Heart left ventricle (tissue), 13 donors: ENCODE measurements around the gene MLKL.
"Not testable (repeated sequence)": the region's sequence is repeated elsewhere in the genome, so short reads cannot be mapped to it uniquely, and the experiment has no call there.

Source experiments
- CTCF ChIP-seq, 12 donors: fragments of 200-600 bp; sonication (generic) in 4 of 12; IDR thresholded peaks; one replicate each; pipeline versions ENCODE4 v1.5.0 to v1.8.0; 2018 to 2022; ENCODE audit warnings: antibody characterized with exemption in 12 of 12, mild to moderate bottlenecking in 5 of 12
- POLR2A ChIP-seq, 2 donors: fragments of 450-650 bp; IDR thresholded peaks; one replicate each; pipeline ENCODE4 v1.6.1; 2017; ENCODE audit warnings: antibody characterized with exemption in 2 of 2, mild to moderate bottlenecking in 2 of 2, moderate library complexity in 2 of 2
- donor health status: ischemic (EF 13 %, LVEDD 7.1; RV severe dilation, severe dysfunction).
- donor health status: DM: no; HTN: yes; CAD: no.
- donor health status: DM: no; HTN: no; CAD: no.
- donor health status: ischemic (EF 25% LVEDD 6.9; RV normal size, moderate dysfunction).
- donor health status: ischemic (EF 25% LVEDD 5.7; RV mildly dilated, moderate dysfunction).
- donor health status: ischemic (EF 35%, LVEDD 5.7; RV mildly dilated, moderate dysfunction).
- donor health status: nonischemic (EF 11% LVEDD 7.7; RV severe dilation, severe dysfunction).
- donor health status: DM: yes; HTN: yes; CAD: no.
- donor health status: PGD.
- donor health status: ischemic (EF 29% LVEDD 5.4; RV normal size, mild dysfunction).
- donor health status: nonischemic (EF 23%, LVEDD 6.1; RV moderate dilation, normal function).

- not testable (repeated sequence) for TF ChIP-seq POLR2A, CTCF (IDR thresholded peaks at IDR 0.05)
These were observed 21.5 kb upstream of the MLKL start for GRCh38 chr16:74722156-74722555.
